ENCODE data around the gene PLEKHA5.

DNA sequence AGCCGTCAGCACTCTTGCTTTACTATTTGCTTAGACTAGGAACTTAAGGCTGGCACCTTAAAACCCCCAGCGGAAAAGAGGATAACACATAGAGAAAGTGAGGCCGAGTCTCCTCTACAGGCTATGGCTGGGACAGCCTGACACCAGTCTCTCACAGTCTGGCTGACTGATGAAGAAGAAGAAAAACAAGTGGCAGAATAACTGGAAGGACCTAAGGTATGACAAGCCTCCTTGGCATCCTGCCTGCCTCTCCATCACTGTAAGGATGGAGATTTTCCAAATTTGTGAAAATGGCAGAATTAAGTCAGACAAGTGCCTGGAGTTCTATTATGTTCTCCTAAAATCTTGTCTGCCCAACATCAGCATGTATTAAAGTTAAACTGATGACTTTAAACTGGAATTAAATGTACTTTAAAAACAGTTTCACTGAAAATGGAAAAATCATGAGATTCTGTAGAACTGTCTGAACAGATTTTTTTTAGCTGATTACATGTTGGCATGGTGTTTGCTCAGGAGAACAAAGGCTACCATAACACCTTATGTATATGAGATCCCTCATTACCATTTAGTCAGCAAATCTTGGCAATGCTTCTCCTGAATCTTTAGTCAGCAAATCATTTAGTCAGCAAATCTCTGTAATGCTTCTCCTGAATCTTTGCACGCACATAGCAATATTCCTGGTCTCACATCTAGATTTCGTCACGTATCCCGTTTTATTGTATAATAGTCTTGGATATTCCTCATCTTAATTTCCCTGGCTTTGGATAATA is 169.5 kb downstream of the PLEKHA5 start:
- TF ChIP-seq, protein P1, sequence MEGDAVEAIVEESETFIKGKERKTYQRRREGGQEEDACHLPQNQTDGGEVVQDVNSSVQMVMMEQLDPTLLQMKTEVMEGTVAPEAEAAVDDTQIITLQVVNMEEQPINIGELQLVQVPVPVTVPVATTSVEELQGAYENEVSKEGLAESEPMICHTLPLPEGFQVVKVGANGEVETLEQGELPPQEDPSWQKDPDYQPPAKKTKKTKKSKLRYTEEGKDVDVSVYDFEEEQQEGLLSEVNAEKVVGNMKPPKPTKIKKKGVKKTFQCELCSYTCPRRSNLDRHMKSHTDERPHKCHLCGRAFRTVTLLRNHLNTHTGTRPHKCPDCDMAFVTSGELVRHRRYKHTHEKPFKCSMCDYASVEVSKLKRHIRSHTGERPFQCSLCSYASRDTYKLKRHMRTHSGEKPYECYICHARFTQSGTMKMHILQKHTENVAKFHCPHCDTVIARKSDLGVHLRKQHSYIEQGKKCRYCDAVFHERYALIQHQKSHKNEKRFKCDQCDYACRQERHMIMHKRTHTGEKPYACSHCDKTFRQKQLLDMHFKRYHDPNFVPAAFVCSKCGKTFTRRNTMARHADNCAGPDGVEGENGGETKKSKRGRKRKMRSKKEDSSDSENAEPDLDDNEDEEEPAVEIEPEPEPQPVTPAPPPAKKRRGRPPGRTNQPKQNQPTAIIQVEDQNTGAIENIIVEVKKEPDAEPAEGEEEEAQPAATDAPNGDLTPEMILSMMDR (IDR thresholded peaks at IDR 0.05; ENCODE audit: low read depth, low read length): no peak
- TF ChIP-seq EZH2phosphoT487 (IDR thresholded peaks at IDR 0.05; ENCODE audit: low read depth): no peak

All from OCI-LY3 (cell line).